Daoy (cell line): ENCODE data around the gene KRTAP4-7. TPM values are rescaled to one million over a fixed set of nuclear protein-coding genes. Genes with fewer than 3 reads are reported as not detected.
"Not testable (repeated sequence)": the region's sequence is repeated elsewhere in the genome, so short reads cannot be mapped to it uniquely, and the experiment has no call there.

ENCODE experiments used
- DNase-seq: peaks from one replicate; pipeline ENCODE4 v3.0.0-alpha.2; 2015; ENCODE audit warnings: low read depth
- total RNA-seq: library from RNA; depleted of rRNA; stranded (reverse); fragments of >200 nt; shearing (Covaris generic); gene quantifications from 2 replicates; pipeline ENCODE4 v1.2.3, GENCODE V29; 2014; rRNA removed

KRTAP4-7 gene
- total RNA-seq, 1 experiment from 2014 or later = not detected

DNA sequence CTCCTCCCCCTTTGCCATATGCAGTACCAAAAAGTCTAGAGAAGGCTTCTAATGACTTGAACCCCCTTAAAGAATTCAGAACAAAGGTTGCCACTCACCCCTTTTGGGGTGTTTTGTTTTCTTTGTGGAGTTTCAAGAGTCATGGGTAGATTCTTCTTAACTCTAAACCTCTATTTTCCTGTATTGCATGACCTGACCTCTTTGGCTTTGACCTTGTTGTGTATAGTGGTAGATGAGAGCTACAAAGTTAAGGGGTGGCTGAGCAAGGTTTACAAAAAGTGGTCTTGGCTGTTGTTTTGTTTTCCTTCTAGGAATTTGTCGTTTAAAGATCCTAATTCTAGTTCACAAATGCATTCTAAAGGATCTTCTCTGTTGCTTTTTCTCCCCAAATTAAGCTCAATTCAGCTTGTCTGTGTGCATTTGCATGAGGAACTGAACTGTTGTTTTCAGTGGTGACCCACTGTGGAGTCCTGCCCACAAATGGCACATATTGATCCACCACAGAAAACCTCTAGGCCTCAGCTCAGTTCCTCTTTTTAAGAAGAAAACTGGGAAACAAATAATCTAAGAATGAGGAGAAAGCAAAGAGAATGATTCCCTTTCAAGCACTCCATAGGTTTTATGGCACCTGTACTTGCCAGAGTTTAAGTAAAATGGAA, 24.9 kb downstream of the KRTAP4-7 start:
- DNase-seq = not testable (repeated sequence)

DNA sequence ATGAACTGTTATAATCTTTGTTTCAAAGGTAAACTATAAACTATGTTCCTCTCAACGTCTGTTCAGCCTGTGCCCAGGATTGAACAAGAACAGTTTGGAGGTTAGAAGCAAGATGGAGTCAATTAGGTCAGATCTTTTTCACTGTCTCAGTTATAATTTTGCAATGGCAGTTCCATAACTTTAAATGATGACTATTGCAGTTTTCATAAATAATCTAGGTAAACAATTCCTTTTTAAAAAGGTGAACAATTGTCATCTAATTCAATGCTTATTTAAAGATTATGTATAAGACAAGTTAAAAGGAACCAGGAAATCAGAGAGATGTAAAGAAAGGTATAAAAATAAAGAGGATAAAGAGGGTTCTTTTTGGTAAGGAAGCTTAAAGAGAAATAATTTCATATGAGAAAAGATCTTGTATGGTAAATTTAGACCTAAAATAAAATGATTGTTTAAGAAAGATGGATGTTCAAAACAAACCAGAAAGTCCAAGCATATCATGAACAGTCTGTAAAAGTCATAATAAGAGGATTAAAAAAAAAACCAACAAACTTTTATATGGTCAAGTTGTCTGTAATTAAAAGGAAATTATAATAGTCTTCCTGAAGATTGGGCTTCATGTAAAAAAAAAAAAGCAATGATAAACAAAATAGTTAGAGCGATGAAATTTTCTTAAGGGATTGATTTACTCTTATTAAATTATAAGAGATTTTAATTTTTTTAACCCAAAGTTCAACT, 27.4 kb downstream of the KRTAP4-7 start:
- no peak for DNase-seq

DNA sequence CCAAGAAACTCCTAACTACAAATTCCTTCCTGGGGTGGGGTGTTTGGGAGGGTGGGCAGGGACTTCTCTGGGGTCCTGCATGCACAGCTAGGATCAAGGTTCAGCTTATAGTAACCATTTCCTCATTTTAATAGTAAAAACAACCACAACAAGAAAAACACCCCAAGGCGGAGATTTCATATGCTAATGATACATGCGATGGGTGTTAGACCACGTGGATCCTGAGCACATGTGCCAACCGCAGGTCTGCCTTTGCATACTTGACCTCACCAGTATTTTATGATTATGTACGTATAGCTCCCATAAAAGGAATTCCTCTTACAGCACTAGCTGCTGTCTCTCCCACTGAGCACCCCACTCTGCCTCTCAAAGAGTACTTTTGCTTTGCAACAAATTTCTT, 32.3 kb downstream of the KRTAP4-7 start:
- no peak for DNase-seq

DNA sequence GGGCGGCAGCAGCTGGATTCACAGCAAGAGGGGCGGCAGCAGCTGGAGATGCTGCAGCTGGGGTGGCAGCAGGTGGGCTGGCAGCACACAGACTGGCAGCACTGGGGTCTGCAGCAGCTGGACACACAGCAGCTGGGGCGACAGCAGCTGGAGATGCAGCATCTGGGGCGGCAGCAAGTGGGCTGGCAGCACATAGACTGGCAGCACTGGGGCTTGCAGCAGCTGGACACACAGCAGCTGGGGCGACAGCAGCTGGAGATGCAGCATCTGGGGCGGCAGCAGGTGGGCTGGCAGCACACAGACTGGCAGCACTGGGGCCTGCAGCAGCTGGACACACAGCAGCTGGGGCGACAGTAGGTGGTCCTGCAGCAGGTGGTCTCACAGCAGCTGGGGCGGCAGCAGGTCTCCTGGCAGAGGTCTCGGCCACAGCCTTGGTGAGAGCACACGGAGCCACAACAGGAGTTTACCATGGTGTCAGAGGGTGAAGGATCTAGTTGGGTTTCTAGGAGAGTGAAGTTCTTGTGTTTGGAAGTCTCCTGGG, 34.0 kb downstream of the KRTAP4-7 start, which contains the start of gene KRTAP4-11:
Gene KRTAP4-11, minus strand, starts transcription at position 528 of the 541 bp plus-strand sequence. Its CDS starts 58 bp downstream, at position 470.
- not testable (repeated sequence) for DNase-seq

DNA sequence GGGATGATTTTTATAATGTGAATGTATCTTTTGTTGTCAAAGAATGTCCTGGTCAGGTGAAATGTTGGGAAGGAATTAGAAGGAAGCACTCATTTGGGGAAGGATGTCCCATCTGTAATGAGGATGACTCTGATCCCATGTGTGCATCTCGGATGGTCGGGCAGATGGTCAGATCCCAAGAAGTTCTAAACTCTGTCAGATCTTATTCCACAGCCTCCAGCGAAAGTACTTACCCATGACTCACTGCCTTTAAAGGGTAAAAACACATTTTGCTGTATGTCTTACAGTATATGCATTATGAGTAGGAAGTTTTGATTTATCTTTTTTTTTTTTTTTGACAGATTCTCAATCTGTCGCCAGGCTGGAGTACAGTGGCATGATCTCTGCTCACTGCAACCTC, 34.8 kb downstream of the KRTAP4-7 start:
- DNase-seq = no peak

DNA sequence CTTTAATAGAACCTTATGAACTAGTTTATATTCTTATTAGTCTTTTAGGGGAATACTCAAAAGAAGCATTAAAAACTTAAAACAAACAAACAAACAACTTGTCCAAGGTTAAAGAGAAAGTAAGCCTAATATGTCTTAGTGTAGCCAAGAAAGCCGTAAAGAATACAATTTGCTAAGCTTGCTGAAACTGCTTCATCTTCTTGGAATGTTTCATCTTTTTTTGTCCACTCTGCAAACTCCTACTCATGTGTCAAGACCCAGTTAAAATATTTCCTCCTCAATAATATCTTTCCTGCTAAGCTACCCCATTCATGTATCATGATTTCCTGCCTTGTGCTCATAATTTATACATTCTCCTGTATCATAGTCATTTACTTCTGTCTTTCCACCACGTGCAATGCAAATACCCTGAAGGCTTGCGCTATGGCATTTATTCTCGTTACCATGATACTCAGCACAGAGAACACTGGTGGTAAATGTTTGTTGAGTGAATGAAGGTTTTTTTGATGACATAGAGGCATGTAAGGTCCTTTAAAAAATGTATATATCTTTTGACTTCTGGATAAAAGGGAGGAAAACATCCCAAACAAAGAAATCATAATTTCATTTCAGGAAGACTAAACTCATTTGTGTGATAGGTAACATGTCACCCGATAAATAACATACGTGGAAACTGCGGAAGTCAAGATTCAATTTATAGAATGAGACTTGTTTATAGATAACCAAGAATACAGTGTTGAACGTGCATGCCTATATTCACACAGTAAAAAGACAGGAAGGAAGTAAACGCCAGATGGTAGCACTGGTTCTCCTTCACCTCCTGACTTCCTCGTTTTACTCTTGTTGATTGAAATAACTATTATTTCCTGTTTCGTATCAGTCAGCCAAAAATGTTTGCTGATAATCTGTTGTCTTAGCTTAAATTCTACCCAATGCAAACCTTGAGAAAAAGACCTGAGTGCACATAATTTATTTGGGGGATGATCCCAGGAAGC, 36.0 kb downstream of the KRTAP4-7 start:
- not testable (repeated sequence) for DNase-seq

DNA sequence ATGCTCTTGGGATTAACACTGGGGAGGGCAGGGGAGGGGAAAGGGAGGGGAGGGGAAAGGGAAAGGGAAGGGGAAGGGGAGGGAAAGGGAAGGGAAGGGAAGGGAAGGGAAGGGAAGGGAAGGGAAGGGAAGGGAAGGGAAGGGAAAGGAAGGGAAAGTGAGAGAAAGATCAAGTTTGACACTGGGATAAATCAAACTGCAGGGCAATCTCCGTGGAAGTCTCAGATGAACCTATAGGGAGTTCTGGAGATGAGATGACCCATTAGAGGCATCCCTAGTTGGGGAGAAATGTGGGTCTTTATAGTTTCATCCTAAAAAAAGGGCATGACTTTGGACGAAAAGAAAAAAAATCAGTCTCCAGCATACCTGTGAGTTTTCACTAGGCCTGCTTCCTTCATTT, 37.8 kb downstream of the KRTAP4-7 start:
- DNase-seq = no peak

DNA sequence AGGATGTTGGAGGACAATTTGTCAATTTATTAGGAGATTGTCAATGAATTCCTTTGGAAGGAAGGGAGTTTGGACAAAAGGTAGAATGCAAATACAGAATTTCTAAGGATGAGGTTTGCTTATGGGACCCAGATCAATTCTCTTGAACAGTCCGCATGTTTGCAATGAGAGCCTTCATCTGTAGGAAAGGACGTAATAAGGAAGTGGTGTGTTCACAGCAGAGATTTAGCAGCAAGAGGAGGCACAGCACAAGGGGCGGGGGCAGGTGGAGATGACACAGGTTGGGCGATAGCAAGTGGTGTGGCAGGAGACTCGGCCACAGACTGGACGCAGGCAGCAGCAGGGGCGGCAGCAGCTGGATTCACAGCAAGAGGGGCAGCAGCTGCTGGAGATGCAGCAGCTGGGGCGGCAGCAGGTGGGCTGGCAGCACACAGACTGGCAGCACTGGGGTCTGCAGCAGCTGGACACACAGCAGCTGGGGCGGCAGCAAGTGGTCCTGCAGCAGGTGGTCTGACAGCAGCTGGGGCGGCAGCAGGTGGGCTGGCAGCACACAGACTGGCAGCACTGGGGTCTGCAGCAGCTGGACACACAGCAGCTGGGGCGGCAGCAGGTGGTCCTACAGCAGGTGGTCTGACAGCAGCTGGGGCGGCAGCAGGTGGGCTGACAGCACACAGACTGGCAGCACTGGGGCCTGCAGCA, 39.5 kb downstream of the KRTAP4-7 start:
- not testable (repeated sequence) for DNase-seq

DNA sequence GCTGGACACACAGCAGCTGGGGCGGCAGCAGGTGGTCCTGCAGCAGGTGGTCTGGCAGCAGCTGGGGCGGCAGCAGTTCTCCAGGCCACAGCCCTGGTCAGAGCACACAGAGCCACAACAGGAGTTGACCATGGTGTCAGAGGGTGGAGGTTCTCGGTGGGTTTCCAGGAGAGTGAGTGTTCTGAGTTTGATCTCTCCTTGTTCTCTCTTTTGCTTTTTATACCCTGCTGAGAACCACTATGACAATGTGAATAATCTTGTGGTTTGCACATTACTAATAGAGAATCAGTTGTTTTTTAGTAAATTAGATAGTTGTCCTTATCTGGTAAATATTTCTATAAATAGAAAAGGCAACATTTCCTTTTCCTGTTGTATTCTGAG, 40.0 kb downstream of the KRTAP4-7 start, which contains the start of gene KRTAP4-12:
Gene KRTAP4-12, minus strand, starts transcription at position 192 of the 381 bp plus-strand sequence. Its CDS starts 60 bp downstream, at position 132.
- not testable (repeated sequence) for DNase-seq

DNA sequence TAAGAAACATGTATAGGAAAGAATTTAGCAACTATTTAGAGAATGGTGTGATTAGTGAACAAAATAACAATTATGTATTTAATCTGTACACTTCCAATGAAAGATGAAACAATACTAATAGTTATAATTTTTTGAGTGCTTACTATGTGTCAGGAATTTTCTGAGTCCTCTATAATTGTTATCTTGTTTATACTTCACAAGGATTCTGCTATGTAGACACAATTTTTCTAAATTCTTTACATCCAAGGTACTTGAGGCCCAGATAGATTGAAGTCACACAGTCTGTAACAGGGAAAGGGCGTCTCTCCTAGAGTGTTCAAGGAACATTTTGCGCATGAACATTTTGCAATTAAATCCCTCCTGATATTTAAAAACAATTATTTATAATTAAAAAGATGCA, 41.1 kb downstream of the KRTAP4-7 start:
- DNase-seq = no peak

DNA sequence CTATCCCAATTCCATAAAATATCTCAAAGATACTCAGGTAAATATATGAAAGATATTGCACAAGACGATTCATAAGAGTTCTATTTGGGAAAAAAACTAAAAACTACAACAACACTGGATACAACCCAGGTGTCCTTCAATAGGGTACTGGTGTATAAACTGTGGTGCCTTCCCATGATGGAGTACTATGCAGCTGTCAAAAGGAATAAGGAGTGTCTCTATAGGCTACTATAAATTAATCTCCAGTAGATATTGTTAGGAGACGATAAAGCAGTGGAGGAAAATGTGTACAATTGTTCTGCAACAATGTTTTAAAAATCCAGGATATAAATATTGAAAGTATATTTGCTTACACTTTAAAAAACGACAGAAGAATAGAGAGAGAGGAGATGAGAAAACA, 42.5 kb downstream of the KRTAP4-7 start:
- no peak for DNase-seq

DNA sequence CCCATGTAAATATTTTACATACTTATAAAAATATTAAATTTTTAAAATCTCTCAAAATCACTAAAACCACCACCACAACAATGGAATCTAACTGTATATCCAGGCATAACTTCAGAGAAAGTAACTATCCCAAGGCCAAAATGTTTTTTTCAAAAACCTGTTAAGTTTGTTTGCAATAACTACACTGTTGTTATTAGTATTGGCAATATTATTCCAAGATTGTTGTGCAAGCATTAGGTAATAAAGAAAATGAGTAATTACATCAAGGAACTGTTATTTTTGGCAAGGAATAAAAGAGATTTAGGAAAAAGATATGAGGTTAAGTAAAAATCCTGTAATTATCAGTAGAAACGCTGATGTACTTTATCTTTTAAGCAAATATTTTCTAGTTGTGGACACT, 43.4 kb downstream of the KRTAP4-7 start:
- no peak for DNase-seq

DNA sequence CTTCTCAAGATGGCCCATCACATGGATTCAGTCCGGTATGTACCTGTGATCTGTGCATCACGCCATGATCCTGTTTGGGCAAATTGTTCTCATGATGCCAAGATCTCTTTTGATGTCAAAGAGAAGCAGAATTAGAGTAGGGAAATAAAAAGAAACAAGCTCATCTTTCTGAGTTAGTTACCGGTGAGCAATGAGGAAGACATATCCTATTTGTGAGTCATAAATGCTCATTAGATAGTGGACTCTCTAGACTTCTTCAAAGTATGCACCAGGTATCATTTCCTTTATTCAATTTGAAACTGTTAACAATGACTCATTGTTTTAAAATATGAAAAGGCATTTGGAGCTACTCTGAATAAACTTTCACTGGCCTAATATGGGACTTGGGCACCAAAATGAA, 48.0 kb downstream of the KRTAP4-7 start:
- DNase-seq = no peak

DNA sequence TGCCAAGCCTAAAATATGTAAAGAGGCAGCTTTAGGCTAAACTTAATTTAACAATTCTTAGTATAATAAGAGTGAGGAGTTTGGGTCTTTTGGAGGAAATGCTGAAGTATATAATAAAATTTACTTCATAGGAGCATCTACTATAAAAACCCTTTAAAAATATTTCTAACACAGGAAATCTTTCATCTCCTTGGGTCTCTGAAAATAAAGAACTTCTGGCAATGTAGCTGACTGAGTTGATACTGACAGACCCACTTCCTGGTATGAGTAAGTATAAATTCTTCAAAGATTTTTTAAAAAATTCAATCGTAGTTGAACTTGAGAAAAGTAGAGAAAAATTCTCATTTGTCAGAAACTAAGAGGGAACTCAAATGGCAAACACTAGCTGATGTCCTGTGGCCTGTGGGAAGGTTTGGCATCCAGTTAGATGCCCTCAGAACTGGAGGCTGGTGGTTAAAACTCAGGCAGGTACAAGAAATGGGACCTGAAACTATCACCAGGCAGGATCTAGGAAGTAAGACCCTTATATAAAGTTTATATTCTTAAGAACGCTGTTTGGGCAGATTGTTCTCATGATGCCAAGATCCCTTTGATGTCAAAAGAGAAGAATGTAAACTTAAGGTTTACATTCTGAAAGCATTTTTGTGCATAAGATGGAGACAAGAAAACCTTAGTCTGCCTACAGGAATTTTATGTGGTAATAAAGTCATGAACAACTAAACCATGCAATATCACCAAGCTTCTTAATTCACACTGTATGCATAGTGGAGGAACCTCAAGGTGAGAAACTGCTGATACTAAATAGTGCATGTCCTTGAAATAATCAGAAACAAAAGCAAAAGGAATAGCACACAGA, 50.2 kb downstream of the KRTAP4-7 start:
- no peak for DNase-seq

Other genes with a start within 250 kb of the KRTAP4-7 start
- gene KRT12, start 216.9 kb upstream of the KRTAP4-7 start, total RNA-seq = not detected in 2 replicates
- gene KRT20, start 198.9 kb upstream of the KRTAP4-7 start, total RNA-seq = not detected in 2 replicates
- not detected in 2 replicates for gene KRT23, start 146.5 kb upstream of the KRTAP4-7 start, total RNA-seq
- not detected in 2 replicates for gene KRT39, start 117.2 kb upstream of the KRTAP4-7 start, total RNA-seq
- gene KRT40, start 99.8 kb upstream of the KRTAP4-7 start, total RNA-seq = not detected in 2 replicates
- gene KRTAP3-3, start 90.0 kb upstream of the KRTAP4-7 start, total RNA-seq = not detected in 2 replicates
- gene KRTAP3-2, start 84.2 kb upstream of the KRTAP4-7 start, total RNA-seq = not detected in 2 replicates
- gene KRTAP3-1, start 75.0 kb upstream of the KRTAP4-7 start, total RNA-seq = not detected in 2 replicates
- not detected in 2 replicates for gene KRTAP1-5, start 56.9 kb upstream of the KRTAP4-7 start, total RNA-seq
- not detected in 2 replicates for gene KRTAP1-4, start 54.0 kb upstream of the KRTAP4-7 start, total RNA-seq
- not detected in 2 replicates for gene KRTAP1-3, start 49.3 kb upstream of the KRTAP4-7 start, total RNA-seq
- gene KRTAP1-1, start 42.7 kb upstream of the KRTAP4-7 start, total RNA-seq = 1.5 TPM in 1 of 2 replicates, not detected in the other
- not detected in 2 replicates for gene KRTAP2-1, start 36.8 kb upstream of the KRTAP4-7 start, total RNA-seq
- gene KRTAP2-2, start 28.9 kb upstream of the KRTAP4-7 start, total RNA-seq = not detected in 2 replicates
- gene KRTAP2-3, start 24.0 kb upstream of the KRTAP4-7 start, total RNA-seq = not detected in 2 replicates
- not detected in 2 replicates for gene KRTAP2-4, start 18.3 kb upstream of the KRTAP4-7 start, total RNA-seq
- gene KRTAP4-8, start 14.0 kb downstream of the KRTAP4-7 start, total RNA-seq = not detected in 2 replicates
- not detected in 2 replicates for gene KRTAP4-16, start 18.1 kb downstream of the KRTAP4-7 start, total RNA-seq
- gene KRTAP4-9, start 21.2 kb downstream of the KRTAP4-7 start, total RNA-seq = not detected in 2 replicates
- not detected in 2 replicates for gene KRTAP4-11, start 34.2 kb downstream of the KRTAP4-7 start, total RNA-seq
- not detected in 2 replicates for gene KRTAP4-12, start 40.0 kb downstream of the KRTAP4-7 start, total RNA-seq
- gene KRTAP4-6, start 56.4 kb downstream of the KRTAP4-7 start, total RNA-seq = not detected in 2 replicates
- not detected in 2 replicates for gene KRTAP4-5, start 65.7 kb downstream of the KRTAP4-7 start, total RNA-seq
- gene KRTAP4-4, start 76.6 kb downstream of the KRTAP4-7 start, total RNA-seq = not detected in 2 replicates
- not detected in 2 replicates for gene KRTAP4-3, start 84.1 kb downstream of the KRTAP4-7 start, total RNA-seq
- not detected in 2 replicates for gene KRTAP4-2, start 94.1 kb downstream of the KRTAP4-7 start, total RNA-seq
- not detected in 2 replicates for gene KRTAP4-1, start 100.8 kb downstream of the KRTAP4-7 start, total RNA-seq
- not detected in 2 replicates for gene KRTAP9-1, start 105.7 kb downstream of the KRTAP4-7 start, total RNA-seq
- not detected in 2 replicates for gene KRTAP9-2, start 142.5 kb downstream of the KRTAP4-7 start, total RNA-seq
- gene KRTAP9-3, start 148.3 kb downstream of the KRTAP4-7 start, total RNA-seq = not detected in 2 replicates
- not detected in 2 replicates for gene KRTAP9-8, start 153.8 kb downstream of the KRTAP4-7 start, total RNA-seq
- not detected in 2 replicates for gene KRTAP9-4, start 165.5 kb downstream of the KRTAP4-7 start, total RNA-seq
- not detected in 2 replicates for gene KRTAP9-9, start 171.2 kb downstream of the KRTAP4-7 start, total RNA-seq
- not detected in 2 replicates for gene KRTAP9-6, start 181.2 kb downstream of the KRTAP4-7 start, total RNA-seq
- gene KRTAP9-7, start 191.5 kb downstream of the KRTAP4-7 start, total RNA-seq = not detected in 2 replicates
- not detected in 2 replicates for gene KRTAP29-1, start 218.7 kb downstream of the KRTAP4-7 start, total RNA-seq
- not detected in 2 replicates for gene KRTAP16-1, start 225.2 kb downstream of the KRTAP4-7 start, total RNA-seq
- not detected in 2 replicates for gene KRTAP17-1, start 231.6 kb downstream of the KRTAP4-7 start, total RNA-seq